HEK293 (cell line): ENCODE measurements around the gene CACNG6.

Source experiments
- CTCF ChIA-PET: fragments of 350-600 bp; formaldehyde crosslinking; extraction: SDS; loops from one replicate; lab custom pipeline; 2021; ENCODE audit warnings: antibody characterized with exemption; lab: Yijun Ruan, JAX
- POLR2A ChIA-PET: fragments of 300-600 bp; formaldehyde crosslinking; extraction: SDS; loops from one replicate; lab custom pipeline; 2020; ENCODE audit warnings: antibody characterized with exemption, inconsistent platforms; lab: Yijun Ruan, JAX
- H3K27ac ChIP-seq: fragments of 200-500 bp; sonication (Bioruptor generic); 2 replicates; pipeline ENCODE4 v1.5.1; 2014; ENCODE audit warnings: low read depth, low read length, control low read depth, inconsistent platforms; ENCODE audit errors: extremely low read depth
- H3K36me3 ChIP-seq, 2 experiments: fragments of 200-500 bp in 1 of 2; sonication (Bioruptor generic) in 1 of 2; 1 replicate in 1 of 2; 2 replicates in 1 of 2; pipeline ENCODE4 v1.5.1; 2014 to 2017; ENCODE audit warnings: inconsistent platforms in 2 of 2, low read length in 2 of 2; ENCODE audit not compliant: control insufficient read depth in 2 of 2, insufficient read depth in 1 of 2
- H3K4me1 ChIP-seq: fragments of 200-500 bp; sonication (Bioruptor generic); 2 replicates; pipeline ENCODE4 v1.5.1; 2014; ENCODE audit warnings: mild to moderate bottlenecking, low read length, inconsistent platforms; ENCODE audit not compliant: control insufficient read depth, insufficient read depth
- H3K4me3 ChIP-seq: 2 replicates; pipeline ENCODE4 v1.5.1; 2011; ENCODE audit warnings: low read depth, mild to moderate bottlenecking, control low read depth, low read length, moderate library complexity
- H3K9me3 ChIP-seq: fragments of 200-500 bp; sonication (Bioruptor generic); 2 replicates; pipeline ENCODE4 v1.5.1; 2014; ENCODE audit warnings: low read depth, low read length, inconsistent platforms; ENCODE audit not compliant: control insufficient read depth, insufficient read depth
- BCL11A ChIP-seq: fragments of 450-650 bp; formaldehyde crosslinking; IDR thresholded peaks from 2 replicates; pipeline ENCODE4 v1.5.1; 2016; ENCODE audit warnings: low read depth, missing biosample characterization, missing genetic modification characterization
- GLI2 ChIP-seq: fragments of 450-650 bp; formaldehyde crosslinking; IDR thresholded peaks from 2 replicates; pipeline ENCODE4; 2017; ENCODE audit warnings: missing biosample characterization, missing genetic modification characterization, low read depth, borderline replicate concordance
- GLI4 ChIP-seq: fragments of 450-650 bp; formaldehyde crosslinking; IDR thresholded peaks from 2 replicates; pipeline ENCODE4 v1.5.1; 2016; ENCODE audit warnings: missing biosample characterization, missing genetic modification characterization
- KLF10 ChIP-seq: fragments of 450-650 bp; IDR thresholded peaks from 2 replicates; pipeline ENCODE4 v1.5.1; 2018; ENCODE audit warnings: missing biosample characterization, mild to moderate bottlenecking, missing genetic modification characterization
- SCRT2 ChIP-seq: fragments of 450-650 bp; formaldehyde crosslinking; IDR thresholded peaks from 2 replicates; pipeline ENCODE4 v1.5.1; 2016; ENCODE audit warnings: missing biosample characterization, missing genetic modification characterization
- SETDB1 ChIP-seq: IDR thresholded peaks from one replicate; pipeline ENCODE4 v1.6.1; 2017; ENCODE audit warnings: mild to moderate bottlenecking, low read length, moderate library complexity, mixed read lengths; ENCODE audit not compliant: insufficient read length
- SP3 ChIP-seq: fragments of 450-650 bp; formaldehyde crosslinking; IDR thresholded peaks from 2 replicates; pipeline ENCODE4 v1.5.1; 2016; ENCODE audit warnings: missing biosample characterization, missing genetic modification characterization
- ZFHX2 ChIP-seq: fragments of 450-650 bp; formaldehyde crosslinking; conservative IDR thresholded peaks from 2 replicates; pipeline ENCODE4 v1.5.1; 2016; ENCODE audit warnings: missing biosample characterization, missing genetic modification characterization
- ZNF121 ChIP-seq: fragments of 450-650 bp; formaldehyde crosslinking; IDR thresholded peaks from 2 replicates; pipeline ENCODE4 v1.5.1; 2016; ENCODE audit warnings: missing biosample characterization, missing genetic modification characterization
- ZNF133 ChIP-seq: fragments of 450-650 bp; formaldehyde crosslinking; IDR thresholded peaks from 2 replicates; pipeline ENCODE4 v1.5.1; 2016; ENCODE audit warnings: missing biosample characterization, missing genetic modification characterization
- ZNF140 ChIP-seq: fragments of 450-650 bp; formaldehyde crosslinking; IDR thresholded peaks from 2 replicates; pipeline ENCODE4 v1.5.1; 2016; ENCODE audit warnings: missing biosample characterization, missing genetic modification characterization
- ZNF23 ChIP-seq: fragments of 450-650 bp; formaldehyde crosslinking; IDR thresholded peaks from 2 replicates; pipeline ENCODE4 v1.5.1; 2016; ENCODE audit warnings: missing biosample characterization, missing genetic modification characterization, borderline replicate concordance
- ZNF26 ChIP-seq: fragments of 450-650 bp; formaldehyde crosslinking; IDR thresholded peaks from 2 replicates; pipeline ENCODE4 v1.5.1; 2016; ENCODE audit warnings: missing biosample characterization, missing genetic modification characterization
- ZNF311 ChIP-seq: fragments of 450-650 bp; formaldehyde crosslinking; IDR thresholded peaks from 2 replicates; pipeline ENCODE4 v1.5.1; 2017; ENCODE audit warnings: missing biosample characterization, missing genetic modification characterization, borderline replicate concordance
- ZNF514 ChIP-seq: fragments of 450-650 bp; formaldehyde crosslinking; IDR thresholded peaks from 2 replicates; pipeline ENCODE4 v1.5.1; 2016; ENCODE audit warnings: missing biosample characterization, missing genetic modification characterization
- ZNF571 ChIP-seq: fragments of 450-650 bp; formaldehyde crosslinking; IDR thresholded peaks from 2 replicates; pipeline ENCODE4 v1.5.0; 2017; ENCODE audit warnings: missing biosample characterization, missing genetic modification characterization
- ZNF621 ChIP-seq: fragments of 450-650 bp; formaldehyde crosslinking; IDR thresholded peaks from 2 replicates; pipeline ENCODE4 v1.5.1; 2017; ENCODE audit warnings: missing biosample characterization, missing genetic modification characterization
- ZNF670 ChIP-seq: fragments of 450-650 bp; formaldehyde crosslinking; IDR thresholded peaks from 2 replicates; pipeline ENCODE4 v1.5.1; 2016; ENCODE audit warnings: missing biosample characterization, missing genetic modification characterization, low read depth
- ZNF843 ChIP-seq: fragments of 450-650 bp; formaldehyde crosslinking; IDR thresholded peaks from 2 replicates; pipeline ENCODE4 v1.5.1; 2016; ENCODE audit warnings: missing biosample characterization, missing genetic modification characterization
- ZSCAN4 ChIP-seq: fragments of 450-650 bp; formaldehyde crosslinking; IDR thresholded peaks from 2 replicates; pipeline ENCODE4 v1.5.1; 2017; ENCODE audit warnings: missing biosample characterization, missing genetic modification characterization
- TF ChIP-seq, protein P1 (sequence below): fragments of 450-650 bp; formaldehyde crosslinking; IDR thresholded peaks from 2 replicates; pipeline ENCODE4 v1.5.1; 2016; ENCODE audit warnings: missing biosample characterization, missing genetic modification characterization

CACNG6 gene

GRCh38 chr19:54021932-54022331 is 30.5 kb downstream of the CACNG6 start (continued):
- TF ChIP-seq, protein P1, sequence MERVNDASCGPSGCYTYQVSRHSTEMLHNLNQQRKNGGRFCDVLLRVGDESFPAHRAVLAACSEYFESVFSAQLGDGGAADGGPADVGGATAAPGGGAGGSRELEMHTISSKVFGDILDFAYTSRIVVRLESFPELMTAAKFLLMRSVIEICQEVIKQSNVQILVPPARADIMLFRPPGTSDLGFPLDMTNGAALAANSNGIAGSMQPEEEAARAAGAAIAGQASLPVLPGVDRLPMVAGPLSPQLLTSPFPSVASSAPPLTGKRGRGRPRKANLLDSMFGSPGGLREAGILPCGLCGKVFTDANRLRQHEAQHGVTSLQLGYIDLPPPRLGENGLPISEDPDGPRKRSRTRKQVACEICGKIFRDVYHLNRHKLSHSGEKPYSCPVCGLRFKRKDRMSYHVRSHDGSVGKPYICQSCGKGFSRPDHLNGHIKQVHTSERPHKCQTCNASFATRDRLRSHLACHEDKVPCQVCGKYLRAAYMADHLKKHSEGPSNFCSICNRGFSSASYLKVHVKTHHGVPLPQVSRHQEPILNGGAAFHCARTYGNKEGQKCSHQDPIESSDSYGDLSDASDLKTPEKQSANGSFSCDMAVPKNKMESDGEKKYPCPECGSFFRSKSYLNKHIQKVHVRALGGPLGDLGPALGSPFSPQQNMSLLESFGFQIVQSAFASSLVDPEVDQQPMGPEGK (tag by site-specific recombination), result no peak
- TF ChIP-seq ZNF621 (tag by site-specific recombination) (no peak), ZNF26 (tag by site-specific recombination) (no peak), ZNF311 (no peak), KLF10 (tag by site-specific recombination) (no peak), ZNF133 (tag by site-specific recombination) (no peak), SCRT2 (tag by site-specific recombination) (no peak)

- CTCF ChIA-PET, result interaction anchor here (0.6 to 4.7 kb wide), 35 partner anchors 8 to 387 kb away, joined by 3 to 39 read pairs (median 5); no protein-coding TSS in a partner anchor
- Histone ChIP-seq H3K9me3 (no peaks in the 10 kb centered on the region), H3K27ac (no peak overlapping the region), H3K4me3 (no peak overlapping the region), H3K4me1 (no peaks in the 10 kb centered on the region), H3K36me3 (no peaks in the 10 kb centered on the region)
- POLR2A ChIA-PET, result interaction anchor here (1.2 kb wide), 1 partner anchor 43 kb away, joined by 3 read pairs; no protein-coding TSS in a partner anchor
- TF ChIP-seq ZSCAN4 (tag by site-specific recombination), result no peak
- no peak for TF ChIP-seq SP3 (tag by site-specific recombination)
- TF ChIP-seq GLI2 (tag by site-specific recombination), result no peak
- TF ChIP-seq ZNF571, result no peak
- TF ChIP-seq GLI4, result no peak
- no peak for TF ChIP-seq BCL11A
- TF ChIP-seq ZNF140 (tag by site-specific recombination), result no peak
- no peak for TF ChIP-seq ZFHX2 (tag by site-specific recombination)
- TF ChIP-seq ZNF670 (tag by site-specific recombination), result no peak
- no peak for TF ChIP-seq ZNF514
- no peak for TF ChIP-seq ZNF311
- TF ChIP-seq ZNF121, result no peak
- TF ChIP-seq ZNF843, result no peak
Observed at GRCh38 chr19:54023191-54023590, 31.8 kb downstream of the CACNG6 start.

GRCh38 chr19:54024660-54025059 is 33.2 kb downstream of the CACNG6 start:
- no peaks in the 10 kb centered on the region for H3K4me1 ChIP-seq
- POLR2A ChIA-PET, result interaction anchor here (1.2 kb wide), 1 partner anchor 44 kb away, joined by 3 read pairs; no protein-coding TSS in a partner anchor
- CTCF ChIA-PET, result interaction anchor here (0.6 to 4.7 kb wide), 28 partner anchors 10 to 409 kb away, joined by 3 to 39 read pairs (median 6); no protein-coding TSS in a partner anchor

More at GRCh38 chr19:54024660-54025059, 33.2 kb downstream of the CACNG6 start:
- Histone ChIP-seq H3K36me3 (no peaks in the 10 kb centered on the region), H3K4me3 (no peak overlapping the region), H3K27ac (no peak overlapping the region), H3K9me3 (no peaks in the 10 kb centered on the region)
- TF ChIP-seq ZNF23, result no peak
- peak; percentile 24 for TF ChIP-seq SETDB1
